GM12874 (cell line): ENCODE results near the gene KLHL6.
A peak's percentile ranks its signal among the peaks of the same experiment; 100 is the strongest.

Experiments used
- TF ChIP-seq, protein P1 (sequence below): IDR thresholded peaks from 2 replicates; pipeline ENCODE4 v1.5.1; 2011; ENCODE audit warnings: low read depth, mild to moderate bottlenecking, control low read depth, low read length, moderate library complexity; ENCODE audit not compliant: insufficient read depth

The KLHL6 gene

DNA sequence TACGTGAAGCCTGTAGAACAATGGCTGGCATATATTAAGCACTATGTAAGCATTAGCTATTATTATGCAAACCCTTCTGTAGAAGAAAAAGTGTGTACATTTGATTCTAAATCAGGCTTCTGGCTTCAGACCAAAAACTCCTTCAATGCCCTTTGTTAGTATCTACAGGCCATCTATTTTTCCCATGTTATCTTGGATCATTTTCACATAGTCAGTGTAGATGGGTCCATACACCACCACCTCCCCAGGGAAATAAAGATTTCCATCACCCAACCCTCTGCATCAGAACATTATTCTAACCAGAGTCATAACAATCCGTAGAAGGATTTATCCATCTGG lies 8.0 kb upstream of the KLHL6 start:
- TF ChIP-seq, protein P1, sequence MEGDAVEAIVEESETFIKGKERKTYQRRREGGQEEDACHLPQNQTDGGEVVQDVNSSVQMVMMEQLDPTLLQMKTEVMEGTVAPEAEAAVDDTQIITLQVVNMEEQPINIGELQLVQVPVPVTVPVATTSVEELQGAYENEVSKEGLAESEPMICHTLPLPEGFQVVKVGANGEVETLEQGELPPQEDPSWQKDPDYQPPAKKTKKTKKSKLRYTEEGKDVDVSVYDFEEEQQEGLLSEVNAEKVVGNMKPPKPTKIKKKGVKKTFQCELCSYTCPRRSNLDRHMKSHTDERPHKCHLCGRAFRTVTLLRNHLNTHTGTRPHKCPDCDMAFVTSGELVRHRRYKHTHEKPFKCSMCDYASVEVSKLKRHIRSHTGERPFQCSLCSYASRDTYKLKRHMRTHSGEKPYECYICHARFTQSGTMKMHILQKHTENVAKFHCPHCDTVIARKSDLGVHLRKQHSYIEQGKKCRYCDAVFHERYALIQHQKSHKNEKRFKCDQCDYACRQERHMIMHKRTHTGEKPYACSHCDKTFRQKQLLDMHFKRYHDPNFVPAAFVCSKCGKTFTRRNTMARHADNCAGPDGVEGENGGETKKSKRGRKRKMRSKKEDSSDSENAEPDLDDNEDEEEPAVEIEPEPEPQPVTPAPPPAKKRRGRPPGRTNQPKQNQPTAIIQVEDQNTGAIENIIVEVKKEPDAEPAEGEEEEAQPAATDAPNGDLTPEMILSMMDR, result no peak

DNA sequence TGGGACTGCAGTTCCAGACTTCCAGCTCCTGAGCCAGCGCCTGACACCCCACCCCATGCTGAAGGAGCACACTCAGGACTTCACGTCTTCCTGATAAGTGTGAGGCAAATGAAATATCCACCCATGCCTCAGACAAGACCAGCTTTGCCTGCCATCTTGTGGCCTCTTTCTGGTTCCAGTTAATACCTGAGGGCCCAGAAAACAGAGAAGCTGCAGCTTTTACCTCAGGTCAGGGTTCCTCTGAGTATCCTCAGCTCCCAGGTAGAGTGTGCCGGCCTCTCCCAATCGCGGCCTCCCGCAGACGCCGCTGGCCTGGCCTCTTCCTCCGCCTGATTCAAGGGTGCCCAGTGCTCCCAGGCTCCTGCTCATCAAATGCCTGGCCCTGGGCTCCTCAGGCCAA lies 5.1 kb upstream of the KLHL6 start:
- TF ChIP-seq, protein P1, result peak; percentile 50

DNA sequence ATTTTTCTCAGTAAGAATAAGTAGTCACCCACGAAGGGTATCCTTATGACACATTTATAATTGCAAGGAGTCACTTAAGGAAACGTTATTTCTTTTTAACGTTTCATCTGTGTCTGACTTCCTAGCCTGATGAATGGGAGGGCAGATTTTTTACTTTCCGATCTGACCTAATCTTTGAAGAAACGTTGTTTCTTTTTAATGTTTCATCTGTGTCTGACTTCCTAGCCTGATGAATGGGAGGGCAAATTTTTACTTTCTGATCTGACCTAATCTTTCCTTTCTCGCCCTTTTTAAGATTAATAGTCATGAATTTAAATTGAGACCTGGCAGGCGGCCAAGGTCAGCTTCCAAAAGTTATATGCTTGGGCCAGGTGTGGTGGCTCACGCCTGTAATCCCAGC lies 3.0 kb upstream of the KLHL6 start:
- TF ChIP-seq, protein P1, result no peak

DNA sequence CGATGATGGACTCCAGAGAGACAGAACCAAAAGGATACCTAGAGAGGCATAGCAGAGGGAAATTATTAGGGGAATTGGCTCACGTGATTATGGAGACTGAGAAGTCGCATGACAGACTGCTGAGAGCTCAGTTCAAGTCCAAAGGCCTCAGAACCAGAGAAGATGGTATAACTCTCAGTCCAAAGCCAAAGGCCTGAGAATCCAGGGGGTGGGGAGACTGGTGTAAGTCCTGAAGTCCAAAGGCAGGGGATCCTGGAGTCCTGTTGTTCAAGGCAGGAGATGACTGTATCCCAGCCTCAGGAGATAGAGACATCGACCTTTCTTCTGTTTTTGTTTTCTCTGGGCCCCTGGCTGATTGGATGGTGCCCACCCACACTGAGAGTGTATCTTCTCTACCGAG lies 1.2 kb upstream of the KLHL6 start:
- TF ChIP-seq, protein P1, result no peak

DNA sequence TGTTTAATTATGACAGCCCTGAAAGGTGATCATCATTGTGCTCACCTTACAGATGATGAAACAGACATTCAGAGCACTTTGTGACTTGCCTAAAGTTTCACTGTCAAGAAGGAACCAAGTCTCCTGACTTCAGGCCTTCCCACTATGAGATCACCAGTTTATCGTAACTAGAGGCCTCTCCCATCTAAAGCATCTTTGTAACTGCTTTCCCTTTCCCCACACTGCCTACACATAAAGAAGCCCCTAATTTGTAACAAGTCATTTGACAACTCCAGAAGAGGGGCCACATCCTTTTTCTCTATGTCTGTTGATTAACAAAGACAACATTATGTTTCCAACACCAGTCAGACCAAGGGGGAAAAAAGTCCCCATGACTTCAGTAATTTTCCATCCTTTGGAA lies 1.1 kb downstream of the KLHL6 start:
- TF ChIP-seq, protein P1, result no peak

DNA sequence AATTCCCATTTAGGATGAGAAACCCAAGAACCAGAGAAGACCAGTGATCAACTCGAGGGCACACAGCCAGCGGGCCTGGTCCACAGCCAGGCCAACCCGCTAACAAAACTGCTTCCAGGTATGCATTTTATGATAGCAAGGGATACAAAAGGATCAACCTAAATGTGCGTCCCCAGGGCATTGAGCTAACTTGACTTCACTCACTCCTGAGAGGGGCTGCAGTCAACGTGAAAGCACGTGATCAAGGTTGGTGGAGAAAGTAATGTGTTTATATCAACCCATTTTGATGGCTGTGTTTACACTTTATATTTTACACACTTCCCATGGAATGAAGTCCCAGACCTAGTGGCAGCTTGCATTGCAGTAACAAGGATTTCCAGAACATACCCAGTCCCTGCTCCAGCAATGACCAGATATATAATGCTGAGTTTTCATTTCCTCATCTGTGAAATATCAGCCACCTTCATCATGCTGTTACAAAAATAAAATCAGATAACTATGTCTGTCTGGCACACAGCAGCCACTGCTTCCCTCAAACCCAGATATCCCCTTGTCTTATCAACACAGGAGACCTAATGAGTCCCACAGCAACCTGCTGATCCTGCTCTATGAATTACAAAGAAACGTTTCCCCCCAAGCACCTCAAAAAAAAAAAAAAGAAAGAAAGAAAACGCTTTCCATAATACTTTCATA lies 2.0 kb downstream of the KLHL6 start:
- TF ChIP-seq, protein P1, result no peak

DNA sequence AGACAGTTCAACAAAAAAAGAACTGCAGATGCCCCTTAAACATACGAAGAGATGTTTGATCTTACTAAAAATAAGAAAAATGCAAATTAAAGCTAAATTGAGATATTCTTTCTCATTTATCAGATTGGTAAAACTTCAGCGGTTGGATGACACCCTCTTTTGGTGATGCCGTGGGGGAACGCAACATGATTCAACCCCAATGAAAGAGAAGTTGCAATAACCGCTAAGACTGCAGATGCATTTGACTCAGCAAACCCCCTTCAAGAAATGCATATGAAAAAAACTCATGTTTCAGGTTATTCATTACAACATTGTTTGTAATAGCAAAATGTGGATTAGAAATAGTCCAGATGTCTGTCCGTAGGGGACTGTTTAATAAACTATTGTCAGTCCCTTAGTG lies 3.6 kb downstream of the KLHL6 start:
- TF ChIP-seq, protein P1, result no peak

DNA sequence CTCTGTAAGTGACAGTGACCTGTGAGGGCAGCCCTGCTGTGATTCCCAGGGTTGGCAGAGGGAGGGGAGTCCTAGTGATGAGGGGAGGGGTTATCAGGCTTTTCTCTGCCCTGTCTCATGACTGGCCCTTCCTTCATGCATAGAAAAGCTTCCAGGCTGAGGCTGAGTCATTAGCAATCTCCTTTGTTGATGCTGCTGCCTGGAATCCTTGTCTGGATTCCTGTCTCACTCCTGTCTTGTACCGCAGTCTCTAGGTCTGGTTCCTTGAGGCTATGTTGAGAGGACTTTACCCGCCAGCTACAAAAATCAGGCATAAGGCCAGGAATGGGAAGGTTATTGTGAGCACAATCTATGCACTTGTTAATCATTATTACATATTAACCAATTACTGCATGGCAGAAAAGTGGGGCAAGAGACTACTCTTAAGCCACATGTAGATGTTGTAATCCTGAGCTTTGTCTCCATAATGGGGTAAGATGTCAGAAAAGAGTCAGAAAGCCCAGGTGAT lies 7.2 kb downstream of the KLHL6 start:
- TF ChIP-seq, protein P1, result no peak
